Islet precursor cell (in vitro differentiated cells): ENCODE measurements around the gene ALDH1L2.
"Not testable (repeated sequence)": the region's sequence is repeated elsewhere in the genome, so short reads cannot be mapped to it uniquely, and the experiment has no call there.

Source experiments
- DNase-seq: peaks from one replicate; pipeline ENCODE4 v3.0.0-alpha.2; 2018

Gene ALDH1L2

DNA sequence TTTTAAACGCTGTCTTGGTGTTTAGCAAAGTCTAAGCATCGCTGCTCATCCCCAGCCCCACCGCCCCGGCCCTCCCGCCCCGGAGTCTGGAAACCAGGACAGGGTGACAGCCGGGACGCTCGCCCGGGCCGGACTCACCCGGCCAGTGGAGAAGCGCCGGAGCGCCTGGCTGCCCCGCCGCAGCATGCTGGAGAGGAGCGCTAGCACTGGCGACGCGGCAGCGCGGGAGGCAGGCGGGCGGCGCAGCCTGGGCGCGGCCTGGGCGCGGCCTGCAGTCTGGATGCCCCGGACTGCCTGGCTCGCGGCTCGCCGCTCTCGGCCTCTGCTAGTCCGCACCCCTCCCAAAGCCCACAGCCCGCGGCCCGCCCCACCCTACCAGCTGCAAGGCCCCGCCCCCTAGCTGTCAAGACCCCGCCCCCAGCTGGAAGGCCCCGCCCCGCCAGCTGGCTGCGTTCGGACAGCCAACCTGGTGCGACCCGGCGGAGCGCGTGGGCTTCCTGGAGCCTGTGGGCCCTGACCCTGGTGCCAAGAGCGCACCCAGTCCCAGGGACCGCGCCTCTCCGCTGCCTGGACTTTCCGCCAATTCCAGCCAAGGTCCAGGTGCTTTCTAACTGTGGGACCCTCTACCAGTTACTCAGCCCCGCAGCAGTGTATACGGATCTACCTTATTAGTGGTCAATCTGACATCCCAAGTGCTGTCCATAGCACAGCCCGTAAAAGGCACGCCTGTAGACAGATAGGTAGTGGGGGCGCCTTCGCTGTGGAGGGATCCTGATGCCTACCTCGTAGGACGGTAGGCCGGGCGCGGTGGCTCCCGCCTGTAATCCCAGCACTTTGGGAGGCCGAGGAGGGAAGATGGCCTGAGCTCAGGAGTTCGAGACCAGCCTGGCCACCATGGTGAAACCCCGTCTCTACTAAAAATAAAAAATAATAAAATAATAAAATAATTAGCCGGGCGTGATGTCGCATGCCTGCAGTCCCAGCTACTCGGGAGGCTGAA is at the start of gene ALDH1L2:
ALDH1L2 (minus strand) TSS at position 208 of the 1,000 bp plus-strand sequence; CDS start at position 186, 22 bp downstream.
- peak; percentile 98 for DNase-seq

DNA sequence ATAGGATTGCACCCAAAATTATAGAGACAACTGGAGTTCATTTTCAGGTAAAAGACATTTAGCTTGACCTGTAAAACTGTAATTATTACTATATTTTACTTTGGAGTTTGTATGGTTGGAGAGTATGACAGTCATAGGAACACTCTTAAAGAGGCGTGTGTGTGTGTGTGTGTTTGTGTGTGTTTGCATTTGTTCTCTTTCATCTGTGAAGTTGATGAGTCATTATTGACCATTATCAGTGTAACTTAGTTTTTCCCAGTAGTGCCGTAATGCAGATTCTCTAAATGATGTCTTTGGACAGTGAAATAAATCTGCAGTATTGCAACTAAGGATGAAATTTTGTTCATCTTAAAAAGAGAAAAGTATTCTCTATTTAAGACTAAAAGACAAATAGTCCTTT is 36.3 kb upstream of the ALDH1L2 start:
- DNase-seq: no peak

DNA sequence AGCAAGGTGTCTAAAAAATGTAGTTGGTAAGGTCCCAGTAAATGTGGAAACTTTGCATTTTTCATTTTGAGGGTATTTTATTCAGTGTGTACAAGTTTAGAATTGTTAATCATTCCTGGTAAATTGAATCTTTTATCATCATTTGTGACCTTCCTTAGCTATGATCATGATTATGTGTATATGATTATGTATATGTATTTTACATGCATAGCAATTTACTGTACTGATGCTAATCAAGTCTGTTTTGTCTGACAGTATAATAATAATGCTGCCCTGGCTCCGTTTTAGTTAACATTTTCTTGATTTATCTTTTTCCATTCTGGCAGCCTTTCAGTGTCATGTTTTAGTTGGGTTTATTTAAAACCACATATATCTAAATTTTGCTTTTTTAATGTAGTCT is 32.7 kb upstream of the ALDH1L2 start:
- DNase-seq: no peak

- DNase-seq: no peak
These were observed 28.8 kb upstream of the ALDH1L2 start for GRCh38 chr12:105113094-105113493.

DNA sequence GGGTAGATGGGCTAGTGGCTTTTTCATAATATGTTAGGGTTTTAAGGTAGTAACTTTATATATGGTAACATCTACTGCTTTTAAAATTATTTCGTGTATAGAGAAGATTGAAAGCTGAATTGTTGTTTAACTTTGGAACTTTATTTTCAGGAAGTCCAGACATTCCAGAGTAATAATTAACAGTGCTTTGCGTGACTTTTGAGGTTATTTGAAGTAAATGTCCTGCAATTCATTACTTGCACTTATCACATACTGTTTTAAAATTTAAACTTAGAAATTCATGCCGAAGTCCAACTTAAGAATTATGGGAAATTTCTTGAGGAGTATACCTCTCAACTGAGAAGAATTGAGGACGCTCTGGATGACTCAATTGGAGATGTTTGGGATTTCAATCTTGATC is 26.6 kb upstream of the ALDH1L2 start:
- no peak for DNase-seq

- no peak for DNase-seq
These were observed 25.4 kb upstream of the ALDH1L2 start for GRCh38 chr12:105109465-105110212.

DNA sequence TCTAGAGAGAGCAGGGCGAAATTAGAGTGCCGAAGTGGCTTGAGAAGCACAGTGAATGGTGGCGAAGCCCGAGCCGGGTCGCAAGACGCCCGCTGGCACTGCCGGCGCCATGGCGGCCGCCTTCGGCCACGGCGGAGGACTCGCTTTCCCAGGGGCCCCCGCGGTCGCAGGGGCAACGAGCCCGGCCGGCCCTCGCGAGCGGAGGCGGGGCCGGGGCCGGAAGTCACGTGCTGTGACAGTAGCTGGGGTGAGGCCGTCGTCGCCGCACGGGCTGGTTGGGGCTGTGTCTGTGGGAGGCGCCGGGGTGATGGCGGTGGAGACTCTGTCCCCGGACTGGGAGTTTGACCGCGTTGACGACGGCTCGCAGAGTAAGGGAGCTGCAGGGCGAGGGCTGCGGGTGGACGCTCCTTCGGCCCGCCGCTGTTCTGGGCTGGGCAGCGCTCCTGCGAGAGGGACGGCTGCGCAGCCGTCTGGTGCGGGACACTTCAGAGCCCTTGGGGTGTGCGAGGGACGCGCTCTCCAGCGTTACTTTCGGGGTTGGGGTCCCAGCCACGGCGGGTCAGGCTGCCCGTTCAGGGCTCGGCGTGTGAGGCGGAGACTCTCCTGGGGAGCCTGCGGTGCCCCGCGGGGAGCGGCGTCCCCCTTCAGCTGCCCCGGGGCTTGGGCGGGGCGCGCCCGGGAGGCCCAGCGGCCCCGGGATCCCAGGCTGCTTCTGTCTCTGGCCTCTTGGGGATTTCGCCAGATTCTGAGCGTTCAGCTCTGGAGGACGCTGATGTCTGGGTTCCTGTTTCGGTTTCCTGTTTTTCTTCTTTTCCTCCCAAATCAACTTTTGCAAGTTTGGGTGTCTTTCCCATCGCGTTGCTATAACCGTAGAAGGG is 23.5 kb upstream of the ALDH1L2 start, which contains the start of gene WASHC4:
WASHC4 (plus strand) TSS at position 238 of the 878 bp plus-strand sequence; CDS start at position 308, 70 bp downstream.
- peak; percentile 99 for DNase-seq

GRCh38 chr12:105107171-105107493 is 22.9 kb upstream of the ALDH1L2 start:
- DNase-seq: no peak

DNA sequence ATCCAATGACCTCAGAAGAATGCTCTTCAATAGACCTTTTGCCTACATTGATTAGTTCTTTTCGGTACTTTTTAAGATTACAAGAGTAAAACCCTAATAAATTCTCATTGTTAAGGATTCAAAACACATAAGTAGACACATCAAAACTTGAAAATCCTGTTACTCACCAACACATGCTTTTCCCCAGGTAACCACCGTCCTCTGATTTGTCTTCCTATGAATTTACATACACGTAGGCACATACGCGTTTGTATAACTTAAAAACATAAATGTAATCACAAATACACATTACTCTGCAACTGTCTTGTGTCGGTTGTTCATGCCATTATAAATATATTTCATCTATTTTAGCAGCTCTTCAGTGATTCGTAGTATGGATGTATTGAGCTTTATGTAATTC is 22.4 kb upstream of the ALDH1L2 start:
- no peak for DNase-seq

GRCh38 chr12:105104762-105105161 is 20.5 kb upstream of the ALDH1L2 start:
- no peak for DNase-seq

DNA sequence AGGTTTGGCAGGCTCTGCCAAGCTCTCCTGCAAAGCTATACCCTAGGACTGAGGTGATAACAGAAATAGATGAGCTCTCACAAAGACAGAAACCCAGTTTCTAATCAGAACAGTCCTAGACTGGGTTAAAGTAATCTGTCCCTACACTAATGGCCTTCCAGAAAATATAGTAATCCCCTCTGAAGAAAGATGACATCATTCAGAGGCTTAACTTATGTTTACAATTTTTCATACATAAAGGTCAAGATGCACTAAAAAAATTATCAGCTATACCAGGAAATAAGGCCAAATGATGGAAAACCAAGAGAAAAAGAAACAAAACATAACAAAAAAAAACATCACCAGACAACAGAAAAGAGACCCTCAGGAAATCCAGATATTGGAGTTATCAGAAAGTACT is 18.4 kb upstream of the ALDH1L2 start:
- no peak for DNase-seq

- DNase-seq: no peak
These were observed 16.7 kb upstream of the ALDH1L2 start for GRCh38 chr12:105100998-105101397.

DNA sequence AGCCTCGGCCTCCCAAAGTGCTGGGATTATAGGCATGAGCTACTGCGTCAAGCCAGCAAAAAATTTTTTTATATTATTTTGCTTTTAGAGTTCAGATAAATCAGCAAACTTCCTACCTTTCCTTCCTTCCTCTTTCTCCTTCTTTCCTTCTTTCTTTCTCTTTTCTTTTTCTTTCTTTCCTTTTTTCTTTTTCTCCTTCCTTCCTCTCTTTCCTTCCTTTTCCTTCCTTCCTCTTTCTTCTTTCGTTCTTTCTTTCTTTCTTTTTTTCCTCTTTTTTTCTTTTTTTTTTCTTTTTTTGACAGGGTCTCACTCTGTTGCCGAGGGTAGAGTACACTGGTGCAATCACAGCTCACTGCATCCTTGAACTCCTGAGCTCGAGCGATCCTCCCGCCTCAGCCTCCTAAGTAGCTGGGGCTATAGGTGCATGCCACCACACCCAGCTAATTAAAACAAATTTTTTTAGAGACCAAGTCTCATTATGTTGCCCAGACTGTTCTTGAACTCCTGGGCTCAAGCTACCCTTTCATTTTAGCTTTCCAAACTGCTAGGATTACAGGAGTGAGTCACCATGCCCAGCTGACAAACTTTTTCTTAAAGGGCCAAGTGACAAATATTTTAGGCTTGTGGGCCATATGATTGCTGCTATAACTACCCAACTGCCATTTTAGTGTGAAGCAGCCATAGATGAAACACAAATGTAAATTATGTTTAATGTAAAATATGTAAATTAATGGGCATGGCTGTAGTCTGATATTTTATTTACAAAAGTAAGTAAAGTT is 16.1 kb upstream of the ALDH1L2 start:
- DNase-seq: no peak

DNA sequence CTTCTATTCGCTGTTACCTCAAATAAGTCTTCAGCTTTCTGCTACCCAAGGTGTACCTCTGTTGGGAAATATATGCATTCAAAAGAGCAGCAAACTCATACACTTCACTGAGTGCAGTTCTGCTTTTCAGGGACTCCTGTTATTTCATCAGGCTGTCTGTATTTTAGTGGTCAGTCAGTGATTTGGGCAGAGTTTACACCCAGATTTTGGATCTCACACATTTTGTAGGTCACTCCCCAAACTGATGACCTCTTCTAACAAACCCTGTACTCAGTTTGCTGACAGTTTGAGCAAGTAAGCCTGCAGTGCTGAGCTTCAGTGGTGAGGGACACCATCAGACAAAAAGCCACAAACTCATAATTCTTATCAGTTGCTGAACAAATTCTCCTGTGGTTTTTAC is 15.1 kb upstream of the ALDH1L2 start:
- no peak for DNase-seq

- DNase-seq: not testable (repeated sequence)
These were observed 11.1 kb upstream of the ALDH1L2 start for GRCh38 chr12:105095338-105095737.

DNA sequence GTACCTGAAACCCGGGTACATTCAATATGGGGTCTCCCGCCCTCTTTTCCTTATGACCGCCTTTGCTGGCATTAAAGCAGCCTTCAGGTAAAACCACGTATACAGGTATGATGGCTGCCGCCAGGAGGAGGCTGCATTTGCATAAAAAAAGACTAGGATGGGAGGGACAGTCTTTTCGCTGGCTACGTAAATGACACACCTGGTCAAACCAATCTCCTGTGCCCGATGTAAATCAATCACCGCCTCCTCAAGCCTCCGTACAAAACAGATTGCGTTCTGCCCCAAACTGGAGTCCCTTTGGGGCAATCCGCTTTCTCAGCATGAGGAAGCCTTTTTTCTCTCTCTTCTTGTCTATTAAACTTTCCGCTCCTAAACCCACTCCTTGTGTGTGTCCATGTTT is 8.1 kb upstream of the ALDH1L2 start:
- DNase-seq: peak; percentile 86

- DNase-seq: no peak
These were observed 7.4 kb upstream of the ALDH1L2 start for GRCh38 chr12:105091476-105092206.

GRCh38 chr12:105090361-105090760 is 6.1 kb upstream of the ALDH1L2 start:
- no peak for DNase-seq

GRCh38 chr12:105089817-105090216 is 5.6 kb upstream of the ALDH1L2 start:
- DNase-seq: no peak

DNA sequence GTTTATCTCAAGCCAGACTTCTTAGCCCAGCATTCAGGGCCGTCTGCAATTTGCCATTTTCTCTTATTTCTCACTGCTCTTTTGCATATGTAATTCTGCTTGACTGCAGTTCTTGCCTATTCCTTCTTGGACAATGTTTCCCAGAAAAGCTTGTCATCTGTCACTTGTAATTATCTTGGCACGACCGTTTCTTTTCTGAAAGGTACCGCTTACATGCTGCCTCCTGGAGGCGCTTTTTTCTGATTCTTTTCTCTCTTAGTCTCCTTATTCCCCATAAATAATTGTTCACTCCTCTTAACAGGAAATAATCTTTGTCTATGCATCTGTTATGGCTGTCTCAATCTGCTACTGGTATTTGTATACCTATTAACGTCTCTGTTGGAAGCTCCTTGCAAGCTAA is 1.2 kb upstream of the ALDH1L2 start:
- DNase-seq: no peak

DNA sequence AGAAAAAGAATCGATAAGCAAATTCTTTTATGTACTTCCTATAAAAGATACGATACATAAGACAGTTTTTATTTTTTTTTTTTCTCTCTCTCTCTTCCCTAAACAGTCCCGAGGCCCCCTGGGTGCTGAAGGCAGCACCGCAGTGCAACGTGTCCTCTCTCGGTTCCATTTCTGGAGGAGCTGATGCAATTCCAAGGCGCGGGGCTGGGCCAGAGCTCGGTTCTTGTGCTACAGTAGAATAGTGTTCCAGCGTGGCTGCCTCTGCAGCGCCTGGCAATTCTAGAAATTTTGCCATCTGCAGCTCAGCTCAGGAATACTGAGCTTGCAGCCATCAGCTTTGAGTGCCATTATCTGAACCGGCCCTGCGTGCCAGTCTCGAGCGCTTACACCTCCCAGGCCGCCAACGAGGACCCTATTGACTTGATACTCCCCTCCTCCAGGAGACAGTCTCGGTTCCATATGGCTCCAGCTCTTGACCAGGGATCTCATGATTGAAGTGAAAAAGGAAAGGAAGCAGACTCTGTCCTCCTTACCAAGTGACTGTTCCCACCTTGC is 630 bp downstream of the ALDH1L2 start:
- peak; percentile 78 for DNase-seq
